Measurements from ENCODE around the gene TMEM150C.
"Not testable (repeated sequence)": the region's sequence is repeated elsewhere in the genome, so short reads cannot be mapped to it uniquely, and the experiment has no call there.

TMEM150C gene

DNA sequence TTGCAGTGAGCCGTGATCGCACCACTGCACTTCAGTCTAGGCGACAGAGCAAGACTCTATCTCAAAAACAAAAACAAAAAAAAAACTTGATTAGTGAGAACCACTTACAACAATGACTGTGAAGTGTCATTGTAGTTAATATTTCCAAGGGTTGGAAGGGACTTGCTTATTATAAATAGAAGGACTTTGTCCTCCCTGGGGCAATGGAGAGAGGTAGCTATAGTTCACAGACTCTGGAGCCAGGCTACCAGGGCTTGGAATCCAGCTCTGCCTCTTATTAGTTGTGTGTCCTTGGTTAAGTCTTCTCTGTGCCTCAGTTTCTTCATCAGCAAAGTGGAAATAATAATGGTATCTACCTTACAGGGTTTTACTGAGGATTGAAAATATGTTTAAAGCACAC, 51.6 kb downstream of the TMEM150C start:
- no peak for DNase-seq

GRCh38 chr4:82508806-82509428, 52.9 kb downstream of the TMEM150C start:
- DNase-seq: no peak

- DNase-seq: no peak
Measured at GRCh38 chr4:82508011-82508410, 53.8 kb downstream of the TMEM150C start.

GRCh38 chr4:82501154-82501442, 60.7 kb downstream of the TMEM150C start:
- DNase-seq: no peak

GRCh38 chr4:82500435-82501153, 61.2 kb downstream of the TMEM150C start:
- DNase-seq: no peak

- DNase-seq: no peak
Measured at GRCh38 chr4:82499738-82500434, 61.9 kb downstream of the TMEM150C start.

DNA sequence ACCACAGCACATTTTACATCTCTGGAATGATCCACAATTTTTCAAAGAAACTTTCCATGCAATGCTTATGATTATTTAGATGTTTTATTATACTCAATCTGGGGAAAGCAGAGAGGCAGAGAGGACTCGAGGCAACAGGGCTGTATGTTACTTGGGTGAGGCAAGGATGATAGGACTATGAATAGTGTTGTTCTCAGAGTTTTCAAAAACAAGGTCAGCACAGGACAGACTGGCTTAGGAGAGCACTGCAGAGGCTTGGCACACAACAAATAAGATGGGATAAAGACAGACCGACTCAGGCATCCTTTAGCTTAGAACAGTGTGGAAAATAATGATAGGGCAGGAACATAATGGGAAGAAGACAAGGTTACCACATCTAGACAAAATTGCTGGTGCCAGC, 65.4 kb downstream of the TMEM150C start:
- DNase-seq: no peak

GRCh38 chr4:82495666-82496065, 66.1 kb downstream of the TMEM150C start:
- DNase-seq: no peak

GRCh38 chr4:82493721-82494425, 67.9 kb downstream of the TMEM150C start:
- DNase-seq: no peak

DNA sequence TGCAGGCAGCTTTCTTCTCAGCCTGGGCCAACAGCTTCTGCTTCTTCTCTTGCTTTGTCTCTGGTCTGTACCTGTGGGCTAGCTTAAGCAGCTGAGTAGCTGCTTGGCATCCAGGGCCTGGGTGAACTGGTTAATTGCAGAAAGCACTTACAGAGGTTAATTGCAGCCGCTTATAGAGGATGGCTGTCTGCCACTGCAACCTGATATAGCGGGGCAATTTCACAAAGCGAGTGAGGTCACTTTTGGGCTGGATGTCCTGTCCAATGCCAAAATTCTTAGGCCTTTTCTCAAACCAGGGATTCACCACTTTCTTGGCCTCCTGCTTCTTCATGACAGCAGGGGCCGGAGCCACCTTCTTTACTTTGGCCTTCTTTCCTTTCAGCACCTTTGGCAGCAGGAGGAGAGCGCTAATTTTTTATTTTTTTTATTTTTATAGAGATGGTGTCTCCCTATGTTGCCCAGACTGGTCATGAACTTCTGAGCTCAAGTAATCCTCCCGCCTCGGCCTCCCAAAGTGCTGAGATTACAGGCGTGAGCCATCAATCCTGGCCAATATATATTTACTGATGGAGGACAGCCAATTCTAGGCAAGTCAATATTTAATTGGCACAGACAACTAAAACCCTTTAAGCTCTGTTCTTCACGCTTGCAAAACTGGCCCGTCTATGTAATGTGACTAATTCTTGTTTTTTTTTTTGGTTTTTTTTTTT, 70.4 kb downstream of the TMEM150C start:
- no peak for DNase-seq

GRCh38 chr4:82489987-82490386, 71.8 kb downstream of the TMEM150C start:
- no peak for DNase-seq

DNA sequence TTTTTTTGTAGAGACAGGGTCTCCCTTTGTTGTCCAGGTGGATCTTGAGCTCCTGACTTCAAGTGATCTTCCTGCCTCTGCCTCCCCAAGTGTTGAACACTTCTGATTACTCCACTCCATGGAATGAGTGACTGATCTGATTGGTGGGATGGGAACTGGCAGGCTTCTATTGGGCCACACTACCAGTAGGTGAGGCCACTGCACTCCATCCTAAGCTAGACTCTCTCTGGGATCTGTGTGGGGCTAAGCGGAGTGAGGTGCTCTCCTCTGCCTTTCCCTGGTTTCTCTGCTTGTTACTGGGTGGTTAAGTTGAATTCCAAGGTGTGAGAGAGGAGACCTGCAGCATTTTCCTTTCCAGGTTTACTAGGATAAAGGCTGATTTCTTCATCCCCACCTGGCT, 72.7 kb downstream of the TMEM150C start:
- no peak for DNase-seq

GRCh38 chr4:82484996-82485783, 76.6 kb downstream of the TMEM150C start:
- no peak for DNase-seq

DNA sequence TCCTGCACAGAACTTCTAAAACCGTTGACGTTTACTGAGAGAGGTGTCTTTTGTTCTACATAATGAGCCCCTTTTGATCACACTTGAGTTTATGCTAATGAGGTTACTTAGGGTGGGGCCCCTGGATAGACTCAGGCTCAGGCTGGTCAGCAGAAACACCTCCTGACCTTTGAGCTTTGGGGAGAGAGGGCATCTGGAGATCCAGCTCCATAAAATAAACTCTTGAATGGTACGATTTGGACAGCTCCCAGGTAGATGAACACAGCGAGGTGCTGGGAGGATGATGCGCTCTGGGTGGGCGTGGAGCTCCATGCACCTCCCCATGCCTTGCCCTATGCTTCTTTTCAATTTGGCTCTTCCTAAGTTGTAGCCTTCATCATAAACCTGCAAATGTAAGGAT, 79.4 kb downstream of the TMEM150C start:
- DNase-seq: no peak

DNA sequence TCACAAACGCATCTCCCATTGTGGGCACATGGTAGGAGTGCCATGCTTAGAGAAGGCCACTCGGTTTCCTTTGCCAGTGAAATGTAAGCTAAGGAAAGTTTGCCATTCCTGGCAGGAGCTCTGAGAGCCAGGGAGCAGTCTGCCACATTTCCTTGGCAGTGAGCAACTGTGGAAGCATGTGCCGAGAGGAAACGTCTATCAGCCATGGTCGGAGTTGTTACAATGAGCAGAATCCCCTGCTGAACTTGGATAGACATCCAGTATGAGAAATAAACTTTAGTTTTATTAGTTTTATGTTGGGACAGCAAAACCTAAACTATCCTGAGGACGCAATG, 80.3 kb downstream of the TMEM150C start:
- no peak for DNase-seq

GRCh38 chr4:82480771-82481505, 80.8 kb downstream of the TMEM150C start:
- DNase-seq: no peak

DNA sequence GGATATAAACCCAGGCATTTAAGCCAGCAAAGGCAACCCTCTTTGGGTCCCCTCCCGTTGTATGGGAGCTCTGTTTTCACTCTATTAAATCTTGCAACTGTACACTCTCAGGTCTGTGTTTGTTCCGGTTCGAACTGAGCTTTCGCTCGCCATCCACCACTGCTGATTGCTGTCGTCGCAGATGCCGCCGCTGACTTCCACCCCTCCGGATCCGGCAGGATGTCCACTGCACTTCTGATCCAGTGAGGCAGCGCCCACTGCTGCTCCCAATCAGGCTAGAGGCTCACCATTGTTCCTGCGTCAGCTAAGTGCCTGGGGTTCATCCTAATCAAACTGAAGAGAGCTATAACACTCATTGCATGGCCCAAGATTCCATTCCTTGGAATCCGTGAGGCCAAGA, 82.2 kb downstream of the TMEM150C start:
- DNase-seq: no peak

DNA sequence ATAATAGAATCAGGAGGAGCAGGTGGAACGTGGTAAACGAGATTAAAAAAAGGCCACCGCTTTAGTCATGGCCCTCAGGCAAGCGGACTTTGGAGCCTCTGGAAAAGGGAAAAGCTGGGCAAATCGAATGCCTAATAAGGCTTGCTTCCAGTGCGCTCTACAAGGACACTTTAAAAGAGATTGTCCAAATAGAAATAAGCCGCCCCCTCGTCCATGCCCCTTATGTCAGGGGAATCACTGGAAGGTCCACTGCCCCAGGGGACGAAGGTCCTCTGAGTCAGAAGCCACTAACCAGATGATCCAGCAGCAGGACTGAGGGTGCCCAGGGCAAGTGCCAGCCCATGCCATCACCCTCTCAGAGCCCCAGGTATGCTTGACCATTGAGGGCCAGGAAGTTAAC, 84.3 kb downstream of the TMEM150C start:
- not testable (repeated sequence) for DNase-seq

- not testable (repeated sequence) for DNase-seq
Measured at GRCh38 chr4:82475931-82476330, 85.9 kb downstream of the TMEM150C start.

DNA sequence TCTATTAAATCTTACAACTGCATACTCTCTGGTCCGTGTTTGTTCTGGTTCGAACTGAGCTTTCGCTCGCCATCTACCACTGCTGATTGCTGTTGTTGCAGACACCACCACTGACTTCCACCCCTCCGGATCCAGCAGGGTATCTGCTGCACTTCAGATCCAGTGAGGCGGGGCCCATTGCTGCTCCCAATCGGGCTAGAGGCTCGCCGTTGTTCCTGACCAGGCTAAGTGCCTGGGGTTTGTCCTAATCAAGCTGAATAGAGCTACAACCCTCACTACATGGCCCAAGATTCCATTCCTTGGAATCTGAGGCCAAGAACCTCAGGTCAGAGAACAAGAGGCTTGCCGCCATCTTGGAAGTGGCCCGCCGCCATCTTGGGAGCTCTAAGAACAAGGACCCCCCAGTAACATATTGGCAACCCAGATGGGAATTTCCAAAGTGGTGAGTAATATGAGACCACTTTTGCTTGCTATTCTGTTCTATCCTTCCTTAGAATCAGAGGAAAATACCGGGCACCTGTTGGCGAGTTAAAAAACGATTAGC, 88.1 kb downstream of the TMEM150C start:
- DNase-seq: no peak

- not testable (repeated sequence) for DNase-seq
Measured at GRCh38 chr4:82473080-82473479, 88.7 kb downstream of the TMEM150C start.
